Measurements from ENCODE around the gene UXS1. TPM values are rescaled to one million over a fixed set of nuclear protein-coding genes. Genes with fewer than 3 reads are reported as not detected.

Gene UXS1
- polyA plus RNA-seq, 1 donor from 2014 or later: 19.1 TPM

- no peaks in the 10 kb centered on the region for H3K9me2 ChIP-seq (ENCODE audit: insufficient read depth, low read length)
- no peaks in the 10 kb centered on the region for H3K27me3 ChIP-seq (ENCODE audit: insufficient read depth, low read depth, low read length)
- H3K4me2 ChIP-seq (ENCODE audit: low read length): no peak overlapping the region
- no peak overlapping the region for H2AFZ ChIP-seq (ENCODE audit: low read depth, low read length)
- H3F3A ChIP-seq (ENCODE audit: insufficient read depth, low read length, poor library complexity, severe bottlenecking): no peaks in the 10 kb centered on the region
- no peaks in the 10 kb centered on the region for H3K79me2 ChIP-seq (replicated peaks; ENCODE audit: insufficient read depth, low read length)
- H3K4me3 ChIP-seq (ENCODE audit: low read length): no peak overlapping the region
- no peak overlapping the region for H3K9ac ChIP-seq (ENCODE audit: low read length)
- H3K9me3 ChIP-seq (ENCODE audit: low read length): no peaks in the 10 kb centered on the region
- no peak overlapping the region for H3K27ac ChIP-seq (ENCODE audit: low read length)
- no peaks in the 10 kb centered on the region for H4K20me1 ChIP-seq (ENCODE audit: insufficient read depth)
- TF ChIP-seq CTCF (IDR thresholded peaks at IDR 0.05; ENCODE audit: poor library complexity, severe bottlenecking): no peak
- H3K36me3 ChIP-seq (ENCODE audit: insufficient read depth, low read length): peaks cover 8% of the 10 kb centered on the region
These were observed 29.1 kb downstream of the UXS1 start for GRCh38 chr2:106165029-106165428.

- H3K4me2 ChIP-seq (ENCODE audit: low read length): no peak overlapping the region
- TF ChIP-seq SMC3 (conservative IDR thresholded peaks at IDR 0.05; ENCODE audit: poor library complexity) (no peak), TAF1 (IDR thresholded peaks at IDR 0.05; ENCODE audit: low read depth) (no peak), REST (IDR thresholded peaks at IDR 0.05; ENCODE audit: borderline replicate concordance) (no peak), POLR2AphosphoS5 (IDR thresholded peaks at IDR 0.05) (no peak), EP300 (conservative IDR thresholded peaks at IDR 0.05; ENCODE audit: poor library complexity, severe bottlenecking) (no peak), RAD21 (conservative IDR thresholded peaks at IDR 0.05) (no peak), EZH2 (IDR thresholded peaks at IDR 0.05; ENCODE audit: borderline replicate concordance, insufficient read depth, low read length, poor library complexity, severe bottlenecking) (no peak), MXI1 (conservative IDR thresholded peaks at IDR 0.05; ENCODE audit: poor library complexity, severe bottlenecking) (no peak), CTCF (IDR thresholded peaks at IDR 0.05; ENCODE audit: poor library complexity, severe bottlenecking) (no peak)
These were observed 30.1 kb downstream of the UXS1 start for GRCh38 chr2:106163948-106164545.

More at GRCh38 chr2:106163948-106164545, 30.1 kb downstream of the UXS1 start:
- Histone ChIP-seq H3K4me3 (ENCODE audit: low read length) (no peak overlapping the region), H3K36me3 (ENCODE audit: insufficient read depth, low read length) (peaks cover 8% of the 10 kb centered on the region), H3K27me3 (ENCODE audit: insufficient read depth, low read depth, low read length) (no peaks in the 10 kb centered on the region), H3K79me2 (replicated peaks; ENCODE audit: insufficient read depth, low read length) (no peaks in the 10 kb centered on the region), H3K9ac (ENCODE audit: low read length) (no peak overlapping the region), H3K9me2 (ENCODE audit: insufficient read depth, low read length) (no peaks in the 10 kb centered on the region), H3K9me3 (ENCODE audit: low read length) (no peaks in the 10 kb centered on the region), H2AFZ (ENCODE audit: low read depth, low read length) (no peak overlapping the region), H3K27ac (ENCODE audit: low read length) (no peak overlapping the region), H4K20me1 (ENCODE audit: insufficient read depth) (no peaks in the 10 kb centered on the region), H3F3A (ENCODE audit: insufficient read depth, low read length, poor library complexity, severe bottlenecking) (no peaks in the 10 kb centered on the region)
